HG03520 (cell line): ENCODE data around the gene DUSP22.
"Not testable (repeated sequence)": the region's sequence is repeated elsewhere in the genome, so short reads cannot be mapped to it uniquely, and the experiment has no call there.

Experiments
- ATAC-seq: cut with Tn5 transposase; IDR thresholded peaks from one replicate; pipeline ENCODE4 v1.9.1; 2021; ENCODE audit warnings: mild to moderate bottlenecking, moderate library complexity; ENCODE audit not compliant: unreplicated experiment

DUSP22 gene

DNA sequence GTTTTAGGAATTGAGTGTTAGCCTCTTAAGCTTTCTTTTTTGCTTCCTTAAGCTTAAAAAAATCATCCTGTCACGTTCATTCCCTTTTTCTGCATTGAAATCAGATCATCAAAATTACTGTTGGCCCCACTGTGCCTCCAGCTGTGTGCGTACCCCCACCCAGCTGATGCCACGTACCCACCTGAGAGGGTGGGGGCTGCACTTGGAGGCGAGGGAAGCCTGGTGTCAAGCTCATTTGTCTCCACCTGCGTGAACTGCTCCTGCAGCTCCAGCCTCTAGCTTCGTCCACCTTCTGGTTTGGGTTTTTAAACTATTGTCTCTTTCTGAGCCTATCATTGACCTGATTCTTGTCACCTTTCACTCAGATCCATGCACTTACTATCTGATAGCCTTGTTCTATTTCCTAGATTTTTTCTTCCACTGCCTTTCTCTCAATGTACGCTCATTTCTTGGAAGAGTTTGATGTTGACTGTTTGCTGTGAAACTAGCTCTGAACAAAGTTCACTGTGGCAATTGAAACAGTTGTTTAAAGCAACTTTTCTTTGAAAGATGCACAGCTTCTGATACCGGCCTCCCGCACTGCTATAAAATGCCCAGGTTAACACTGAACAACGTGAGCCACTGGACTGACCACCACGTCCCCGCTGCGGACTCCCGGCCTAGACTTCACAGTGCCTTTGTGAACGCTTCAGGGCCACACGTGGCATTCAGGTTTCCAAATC, 69.3 kb downstream of the DUSP22 start:
- no peak for ATAC-seq

DNA sequence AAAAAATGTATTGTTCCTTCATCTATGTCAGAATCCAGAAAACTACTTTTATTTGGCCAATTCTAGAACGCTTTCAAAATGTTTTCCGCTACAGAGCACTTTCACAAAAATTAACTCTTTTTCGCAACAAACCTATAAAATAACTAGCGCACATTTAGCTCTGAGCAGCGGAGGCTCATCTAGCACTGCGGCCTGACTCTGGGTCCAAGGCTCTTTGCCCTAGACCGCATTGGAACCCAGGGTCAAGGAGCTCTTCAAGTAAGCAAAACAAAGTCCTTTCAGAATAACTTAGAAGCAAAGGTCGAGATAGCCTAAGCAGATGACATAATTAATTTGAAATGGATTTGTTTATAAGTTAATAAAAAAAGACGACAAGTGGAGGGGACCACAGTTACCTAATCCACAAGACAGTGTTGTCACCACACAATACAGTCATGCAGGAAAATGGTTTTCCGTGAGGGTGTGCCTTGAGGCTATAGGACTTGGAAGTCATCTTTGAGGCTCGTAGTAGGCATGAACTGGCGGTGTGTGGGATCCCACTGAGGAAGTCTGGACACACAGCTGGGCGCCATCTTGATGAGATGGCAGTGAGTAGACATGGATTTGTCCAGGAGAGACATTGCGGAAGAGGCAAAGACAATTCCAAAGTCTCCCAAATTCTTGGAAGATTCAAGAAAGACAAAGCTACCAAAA, 70.1 kb downstream of the DUSP22 start:
- no peak for ATAC-seq

DNA sequence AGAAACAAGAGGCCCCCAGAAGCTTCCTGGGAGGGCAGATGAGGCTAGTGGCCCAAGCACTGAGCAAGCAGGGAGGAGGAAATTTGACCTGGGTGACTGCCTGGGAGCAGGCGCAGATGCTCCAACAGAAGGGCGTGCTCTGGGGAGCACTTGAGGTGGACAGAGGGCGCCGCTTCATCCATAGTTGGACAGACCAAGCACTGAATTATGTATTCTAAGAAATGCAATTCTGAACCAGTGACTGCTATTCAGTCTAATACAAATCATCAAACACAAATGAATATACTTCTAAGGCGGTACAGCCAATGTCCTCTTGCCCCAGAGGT, 70.6 kb downstream of the DUSP22 start:
- ATAC-seq: no peak

DNA sequence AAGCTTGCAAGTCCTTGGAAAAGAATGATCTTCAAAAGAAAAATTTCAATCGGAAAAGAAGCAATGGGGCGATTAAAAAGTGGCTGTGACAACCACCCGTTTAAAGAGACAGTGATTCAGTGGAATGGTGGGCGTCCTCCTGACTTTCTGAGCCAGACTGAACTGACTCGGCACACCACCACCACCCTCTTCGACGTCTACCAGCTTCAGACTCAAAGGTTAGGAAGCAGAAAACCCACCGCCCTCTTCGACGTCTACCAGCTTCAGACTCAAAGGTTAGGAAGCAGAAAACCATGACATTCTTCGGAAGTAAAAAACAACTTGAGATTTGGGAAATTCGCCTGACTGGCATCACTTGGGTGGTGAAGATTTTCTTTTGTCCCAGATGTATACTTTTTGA, 71.0 kb downstream of the DUSP22 start:
- no peak for ATAC-seq

DNA sequence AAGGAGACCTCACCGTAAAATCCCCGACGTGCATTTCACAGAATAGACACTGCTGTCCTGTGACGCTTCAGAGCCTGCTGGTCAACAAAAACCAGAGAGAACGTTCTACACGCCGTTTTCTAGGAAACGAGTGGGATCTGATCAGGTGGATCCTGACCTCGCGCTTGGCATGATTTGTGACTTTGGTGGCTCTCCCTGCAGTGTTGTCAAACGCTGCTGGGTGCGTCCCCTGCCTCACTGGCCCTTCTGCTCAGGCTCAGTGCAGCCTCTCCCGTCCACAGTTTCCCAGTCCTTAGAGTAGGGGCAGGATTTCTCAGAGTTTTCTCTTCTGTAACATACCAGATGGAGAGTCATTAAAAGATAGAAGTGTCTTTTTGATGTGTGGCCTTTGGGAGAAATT, 71.6 kb downstream of the DUSP22 start:
- ATAC-seq: no peak

DNA sequence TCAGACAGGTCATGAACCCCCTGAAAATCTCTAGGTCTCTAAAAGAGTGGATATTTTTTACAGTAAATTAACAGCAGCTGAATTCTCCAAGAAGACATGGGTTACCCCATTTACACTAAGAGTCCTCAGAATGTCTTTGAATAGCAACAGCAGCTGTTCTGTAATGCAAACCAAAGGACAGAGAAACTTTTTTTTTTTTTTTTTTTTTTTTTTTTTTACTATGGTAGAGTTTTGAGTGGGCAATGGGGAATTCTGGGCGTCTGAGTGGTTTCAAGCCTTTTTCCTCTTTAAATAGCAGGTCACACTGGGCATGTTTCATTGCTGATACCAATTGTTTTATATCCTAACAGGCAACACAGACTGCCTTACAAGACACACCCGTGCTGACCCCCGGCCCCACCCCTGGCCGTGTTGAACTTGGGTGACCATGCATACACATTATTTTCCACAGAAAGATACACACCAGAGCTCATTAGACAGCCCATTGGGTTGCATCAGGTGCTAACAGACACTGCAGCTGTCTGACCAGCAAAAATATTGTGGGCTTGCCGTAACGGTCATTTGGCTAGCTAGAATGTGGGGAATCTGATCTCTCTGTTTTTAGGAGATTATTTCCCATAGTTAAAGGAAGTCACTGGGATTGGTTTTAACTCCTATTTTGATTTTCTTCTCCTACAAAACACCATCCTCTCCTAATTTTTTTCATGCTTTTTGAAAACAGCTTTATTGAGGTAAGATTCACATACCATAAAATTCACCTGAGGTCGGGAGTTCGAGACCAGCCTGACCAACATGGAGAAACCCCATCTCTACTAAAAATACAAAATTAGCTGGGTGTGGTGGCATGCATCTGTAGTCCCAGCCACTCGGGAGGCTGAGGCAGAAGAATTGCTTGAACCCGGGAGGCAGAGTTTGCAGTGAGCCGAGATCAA, 72.6 kb downstream of the DUSP22 start:
- ATAC-seq: peak; percentile 56

DNA sequence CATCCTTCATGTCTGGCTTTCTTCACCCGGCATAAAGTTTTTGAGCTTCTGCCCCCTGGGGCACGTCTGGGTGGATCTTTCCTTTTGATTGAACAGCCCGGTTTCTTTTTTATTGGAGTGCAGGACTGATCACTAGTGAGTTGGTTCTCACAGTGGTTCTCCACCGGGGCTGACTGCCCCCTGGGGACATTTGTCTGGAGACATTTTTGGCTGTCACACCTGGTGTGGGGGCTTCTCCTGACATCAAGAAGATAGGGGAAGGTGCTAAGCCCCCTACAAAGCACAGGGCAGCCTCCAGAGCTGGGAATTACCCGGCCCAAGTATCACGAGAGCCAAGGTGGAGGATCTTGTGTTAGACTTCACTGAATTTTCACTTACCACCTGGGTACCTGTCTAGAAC, 73.5 kb downstream of the DUSP22 start:
- ATAC-seq: no peak

DNA sequence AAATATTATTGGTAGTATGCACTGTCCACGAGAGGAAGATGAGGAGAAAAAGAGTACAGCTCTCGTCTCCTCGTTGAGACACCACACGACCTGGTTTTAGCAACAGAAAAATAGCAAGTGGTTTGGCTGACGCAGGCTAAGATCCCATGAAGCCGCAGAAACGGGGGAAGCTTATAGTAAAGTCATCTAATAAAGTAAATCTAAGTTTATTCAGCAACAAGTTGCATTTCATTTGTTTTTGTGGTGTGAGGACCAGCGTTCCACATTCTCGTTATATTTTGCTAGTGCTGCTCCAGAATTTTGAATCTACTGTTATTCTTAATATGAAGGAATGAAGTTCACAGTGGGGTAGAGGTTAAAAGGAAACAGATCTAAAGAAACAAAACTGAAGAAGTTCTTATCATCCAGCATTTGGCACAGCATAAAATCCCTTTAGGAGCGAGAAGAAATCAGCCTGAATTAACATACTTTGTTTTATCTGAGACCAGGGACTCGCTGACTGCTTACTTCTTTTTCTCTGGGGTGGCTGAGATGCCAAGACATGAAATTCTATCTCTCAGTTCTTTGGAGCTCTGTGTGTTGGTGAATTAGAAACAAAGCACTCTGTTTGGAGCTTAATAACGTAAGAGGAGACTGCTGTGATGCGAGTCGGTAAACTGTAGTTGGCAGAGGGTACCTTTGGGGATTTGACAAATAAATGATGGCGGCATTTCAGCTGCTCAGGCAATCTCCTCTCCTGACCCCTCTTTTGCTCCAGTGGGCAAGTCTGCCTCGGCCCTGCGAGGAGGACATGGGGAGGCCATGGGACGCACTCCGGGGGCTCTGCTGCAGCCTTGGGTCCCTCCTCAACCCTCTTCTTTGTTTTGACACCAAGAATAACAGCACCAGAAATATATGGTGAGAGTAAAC, 74.4 kb downstream of the DUSP22 start:
- ATAC-seq: no peak

DNA sequence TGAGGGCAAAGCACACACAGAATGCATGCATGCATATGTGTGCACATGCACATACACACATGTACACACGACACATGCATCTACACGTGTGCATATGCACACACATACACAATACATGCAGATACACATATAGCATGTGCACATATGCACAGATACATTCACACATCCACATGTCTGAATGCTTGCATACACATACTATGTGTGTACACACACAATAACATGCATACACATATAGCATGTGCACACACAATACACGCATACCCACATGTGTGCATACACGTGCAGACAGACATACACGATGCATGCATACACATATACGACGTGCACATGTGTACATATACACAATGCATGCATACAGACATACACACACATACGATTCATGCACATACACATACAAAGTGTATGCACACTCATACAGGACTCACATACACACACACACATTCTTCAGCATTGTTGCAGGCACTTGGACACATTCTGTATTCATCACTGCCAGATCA, 75.1 kb downstream of the DUSP22 start:
- no peak for ATAC-seq

DNA sequence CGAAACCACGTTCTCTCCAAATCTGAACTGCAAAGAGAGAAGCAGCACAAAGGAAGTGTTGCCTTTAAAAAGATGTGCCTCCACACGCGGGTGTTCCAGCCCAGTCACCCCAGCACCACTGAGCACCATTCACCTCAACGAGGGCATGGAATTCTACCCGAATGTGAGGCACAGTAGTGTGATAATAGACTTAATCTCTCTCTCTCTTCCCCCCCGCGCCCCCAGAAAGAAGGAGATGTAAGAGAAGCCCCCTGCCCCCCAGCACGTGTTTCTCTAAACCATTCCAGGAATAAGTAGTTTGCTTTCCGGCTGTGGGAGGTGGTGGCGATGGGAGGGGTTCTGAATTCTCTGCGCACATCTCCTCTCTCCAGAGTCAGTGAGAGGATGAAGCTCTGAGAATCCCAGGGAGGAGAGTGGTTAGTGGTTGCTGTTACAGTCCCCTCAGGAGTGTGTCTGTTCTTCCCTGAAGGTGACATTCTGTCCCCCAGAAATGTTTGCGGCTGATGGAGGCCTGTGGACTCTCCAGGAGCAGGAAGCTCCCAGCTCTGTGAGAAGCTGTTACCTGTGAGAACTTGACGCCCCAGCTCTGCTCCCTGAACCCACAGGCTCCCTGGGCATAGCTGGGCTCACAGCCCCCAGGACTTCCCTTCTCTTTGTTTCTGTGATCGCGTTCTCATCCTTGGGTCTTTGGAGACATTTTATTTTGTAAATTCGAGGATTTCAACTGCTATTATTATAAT, 75.8 kb downstream of the DUSP22 start:
- no peak for ATAC-seq

DNA sequence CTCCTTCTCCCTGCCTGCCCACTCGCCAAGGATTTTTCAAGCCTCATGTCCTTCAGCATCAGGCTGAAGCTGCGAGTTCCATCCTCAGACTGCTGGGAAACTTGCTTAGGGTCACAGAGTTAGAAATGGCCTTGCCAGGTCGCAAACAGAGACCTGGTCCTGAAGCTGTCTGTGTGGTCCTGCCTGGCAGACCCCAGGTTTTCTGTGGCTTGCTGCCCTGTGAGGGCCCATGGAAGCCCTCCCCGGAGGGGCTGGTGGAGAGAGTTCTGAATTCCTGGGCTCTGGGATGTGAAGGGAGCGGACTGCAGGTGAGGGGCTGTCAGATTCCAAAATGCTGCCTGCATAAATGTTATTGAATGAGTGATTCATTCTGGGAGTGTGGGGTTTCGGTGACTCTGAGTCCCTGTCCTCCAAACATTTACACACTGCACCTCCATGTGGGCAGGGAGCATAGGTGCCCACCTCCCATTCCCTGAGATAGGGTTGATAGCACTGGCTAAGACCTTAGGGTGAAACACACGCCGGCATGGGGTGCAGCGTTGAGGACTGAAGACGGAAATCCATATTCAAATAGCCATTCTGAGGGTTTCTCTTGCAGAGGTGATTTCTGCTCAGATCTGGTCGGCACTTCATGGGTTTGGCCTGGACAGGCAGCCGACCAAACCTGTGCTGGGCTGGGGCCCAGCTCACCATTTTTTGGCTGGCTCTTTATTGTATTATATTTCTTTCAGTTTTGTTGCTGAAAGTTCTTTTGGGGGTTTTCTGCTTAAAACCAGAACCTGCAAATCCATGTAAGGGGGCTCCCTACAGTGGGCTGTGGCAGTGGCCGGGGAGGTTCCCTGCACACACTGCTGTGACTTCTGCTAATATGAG, 77.5 kb downstream of the DUSP22 start:
- ATAC-seq: no peak

DNA sequence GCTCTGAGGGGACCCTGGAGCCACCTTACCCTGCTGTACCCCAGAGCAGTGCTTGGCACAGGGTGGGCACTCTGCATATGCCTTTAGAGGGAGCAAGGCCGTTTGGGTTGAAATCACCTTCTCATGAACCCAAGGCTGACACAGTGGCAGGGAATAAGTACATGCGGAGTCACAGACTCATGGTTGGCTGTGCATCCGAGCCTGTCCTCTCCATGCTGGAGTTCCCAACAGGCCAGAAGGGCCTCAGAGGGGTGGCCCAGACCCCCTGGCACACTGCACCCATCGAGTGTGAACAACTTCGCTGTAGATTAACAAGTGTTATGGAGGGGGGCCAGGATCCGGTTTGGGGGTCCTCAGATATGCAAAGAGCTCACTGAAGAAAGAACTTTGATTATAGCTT, 78.3 kb downstream of the DUSP22 start:
- no peak for ATAC-seq

DNA sequence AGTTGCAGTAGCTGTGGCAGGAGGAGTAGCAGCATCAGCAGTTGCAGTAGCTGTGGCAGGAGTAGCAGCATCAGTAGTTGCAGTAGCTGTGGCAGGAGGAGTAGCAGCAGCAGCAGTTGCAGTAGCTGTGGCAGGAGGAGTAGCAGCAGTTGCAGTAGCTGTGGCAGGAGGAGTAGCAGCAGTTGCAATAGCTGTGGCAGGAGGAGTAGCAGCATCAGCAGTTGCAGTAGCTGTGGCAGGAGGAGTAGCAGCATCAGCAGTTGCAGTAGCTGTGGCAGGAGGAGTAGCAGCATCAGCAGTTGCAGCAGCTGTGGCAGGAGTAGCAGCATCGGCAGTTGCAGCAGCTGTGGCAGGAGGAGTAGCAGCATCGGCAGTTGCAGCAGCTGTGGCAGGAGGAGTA, 79.6 kb downstream of the DUSP22 start:
- not testable (repeated sequence) for ATAC-seq

DNA sequence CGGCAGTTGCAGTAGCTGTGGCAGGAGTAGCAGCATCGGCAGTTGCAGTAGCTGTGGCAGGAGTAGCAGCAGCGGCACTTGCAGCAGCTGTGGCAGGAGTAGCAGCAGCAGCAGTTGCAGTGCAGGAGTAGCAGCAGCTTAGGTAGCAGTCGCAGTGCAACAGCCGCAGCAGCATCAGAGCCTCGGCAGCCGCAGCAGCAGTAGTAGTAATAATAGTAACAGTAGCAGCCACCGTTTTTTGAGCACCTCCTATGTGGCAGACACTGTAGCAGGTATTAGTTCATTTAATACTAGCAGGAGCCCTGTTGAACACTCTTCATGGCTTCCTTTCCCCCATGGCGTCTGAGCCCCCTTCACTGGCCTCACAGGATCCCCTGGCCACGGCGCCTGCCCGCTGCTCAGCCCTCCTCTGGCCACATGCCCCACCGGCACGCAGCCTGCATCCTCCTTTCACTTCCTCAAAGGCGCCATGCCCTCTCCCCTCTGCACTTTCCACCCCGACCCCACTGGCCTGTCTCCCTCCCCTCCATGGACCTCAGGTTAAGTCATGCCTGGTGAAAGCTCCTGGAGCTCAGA, 80.1 kb downstream of the DUSP22 start:
- no peak for ATAC-seq

DNA sequence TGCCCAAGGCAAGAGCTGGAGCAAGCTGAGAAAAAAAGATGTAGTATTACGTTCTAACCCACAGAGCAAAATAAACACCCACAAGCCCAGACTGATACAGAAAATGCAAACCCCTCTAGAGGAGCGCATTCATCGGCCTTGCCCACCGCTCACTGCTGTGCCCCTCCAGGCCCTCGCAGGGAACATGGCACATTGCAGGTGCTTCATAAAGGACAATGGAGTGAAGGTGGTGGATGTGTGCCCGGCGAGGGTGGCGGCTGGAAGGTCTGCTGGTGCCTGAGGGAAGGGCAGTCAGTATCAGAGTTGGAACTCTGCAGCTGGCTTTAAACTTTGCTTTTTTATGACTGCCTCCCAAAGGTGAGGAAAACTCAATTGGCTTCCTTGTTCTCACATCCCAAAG, 80.7 kb downstream of the DUSP22 start:
- ATAC-seq: no peak

DNA sequence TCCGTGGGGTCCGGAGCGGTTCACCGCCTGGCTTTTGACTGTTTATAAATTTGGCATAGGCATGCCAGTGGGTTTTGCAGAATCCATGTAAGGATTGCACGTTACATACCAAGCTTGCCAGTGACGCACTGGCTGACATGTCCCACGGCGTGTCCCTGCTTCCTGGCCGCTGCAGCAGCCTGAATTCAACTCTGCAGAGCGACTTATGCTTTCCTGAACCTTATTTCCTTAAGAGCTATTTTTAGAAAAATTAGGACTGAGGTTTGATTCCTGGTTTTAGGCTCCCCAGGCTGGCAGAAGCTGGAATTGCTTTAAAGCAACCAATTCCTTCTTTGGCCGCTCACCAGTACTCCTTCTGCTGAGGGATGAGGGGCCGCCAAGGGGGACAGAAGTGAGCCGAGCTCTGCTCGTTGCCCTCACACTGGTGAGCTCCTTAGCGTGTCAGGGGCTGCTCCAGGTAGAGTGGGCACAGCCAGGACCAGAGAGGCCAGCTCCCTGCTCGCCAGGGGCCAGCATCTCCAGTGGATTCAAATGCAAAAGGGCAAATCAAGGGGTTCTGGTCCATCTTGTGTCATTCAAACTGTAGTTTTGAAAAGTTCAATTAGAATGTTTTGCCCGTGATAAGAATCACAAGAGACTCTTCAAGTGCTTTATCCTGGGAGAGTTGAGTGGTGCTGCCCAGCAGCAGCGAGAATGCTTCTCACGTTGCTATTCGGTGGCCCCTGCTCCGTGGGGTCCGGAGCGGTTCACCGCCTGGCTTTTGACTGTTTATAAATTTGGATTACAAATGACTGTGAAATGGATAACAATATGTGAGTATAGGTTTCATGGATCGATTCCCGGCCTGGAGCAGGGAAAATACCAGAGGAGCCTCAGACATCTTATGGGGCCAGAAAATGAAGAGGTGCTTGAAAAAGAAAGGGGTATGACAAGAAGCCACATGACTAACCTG, 81.8 kb downstream of the DUSP22 start:
- ATAC-seq: no peak

DNA sequence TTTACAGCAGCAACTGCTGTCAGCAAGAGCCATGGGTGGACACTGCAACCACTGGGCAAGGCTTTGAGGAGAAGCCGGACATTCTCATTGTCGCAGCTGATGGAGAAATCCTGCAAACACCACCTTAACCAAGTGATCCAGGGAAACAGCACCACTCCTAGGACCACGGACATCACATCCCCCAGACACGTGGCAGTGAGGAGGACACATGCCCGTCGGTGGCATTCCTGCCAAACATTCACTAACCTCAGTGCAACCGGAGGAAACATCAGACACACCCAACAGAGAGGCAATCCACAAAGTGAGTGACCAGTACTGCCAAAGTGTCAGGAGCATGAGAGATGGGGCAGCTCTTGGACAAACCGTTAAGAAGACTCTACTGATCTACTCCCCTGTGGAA, 82.7 kb downstream of the DUSP22 start:
- no peak for ATAC-seq
